ENCODE results near the gene APOBR.
A peak's percentile ranks its signal among the peaks of the same experiment; 100 is the strongest.
"Not testable (repeated sequence)": the region's sequence is repeated elsewhere in the genome, so short reads cannot be mapped to it uniquely, and the experiment has no call there.

APOBR gene

DNA sequence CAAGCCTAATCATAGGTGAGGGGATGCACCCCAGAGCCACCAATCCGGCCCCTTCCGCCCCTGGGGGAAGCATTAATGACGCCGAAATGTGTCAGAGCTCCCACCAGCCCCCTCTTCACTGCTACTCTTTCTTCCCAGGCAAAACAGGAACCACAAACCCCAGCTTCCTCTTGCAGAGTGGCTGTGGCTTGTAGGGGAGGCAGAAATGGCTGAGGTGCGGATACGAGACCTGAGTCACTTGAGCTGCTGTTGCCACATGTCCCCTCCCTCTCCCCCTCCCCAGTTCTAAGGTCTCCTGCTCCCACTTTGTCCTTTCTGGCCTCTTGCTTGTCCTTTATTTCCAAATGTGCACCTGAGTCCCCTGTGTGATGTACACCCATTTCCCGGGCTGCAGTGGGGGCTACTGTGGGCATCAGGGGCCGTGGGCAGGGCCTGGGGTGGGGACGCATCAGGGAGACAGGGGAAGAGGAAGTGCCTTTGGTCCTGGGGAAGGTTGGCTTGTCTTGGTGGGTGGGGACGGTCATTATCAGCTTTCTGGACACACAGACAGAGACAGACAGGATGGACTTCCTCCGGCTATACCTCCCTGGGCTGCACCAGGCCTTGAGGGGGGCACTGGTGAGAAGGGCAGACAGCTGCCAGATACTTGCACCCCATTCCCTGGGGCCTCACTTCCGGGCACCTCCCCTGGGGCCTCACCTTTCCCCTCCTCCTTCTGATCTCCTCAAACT is at the start of gene APOBR:
Gene APOBR, plus strand, starts transcription at position 523 of the 731 bp plus-strand sequence. Its CDS starts 39 bp downstream, at position 562.
- DNase-seq (ENCODE audit: low read depth in 2 of 2): peak; percentile 50 to 71

- not testable (repeated sequence) for DNase-seq (ENCODE audit: low read depth in 2 of 2)
Measured at GRCh38 chr16:28446388-28446787, 48.1 kb upstream of the APOBR start.

DNA sequence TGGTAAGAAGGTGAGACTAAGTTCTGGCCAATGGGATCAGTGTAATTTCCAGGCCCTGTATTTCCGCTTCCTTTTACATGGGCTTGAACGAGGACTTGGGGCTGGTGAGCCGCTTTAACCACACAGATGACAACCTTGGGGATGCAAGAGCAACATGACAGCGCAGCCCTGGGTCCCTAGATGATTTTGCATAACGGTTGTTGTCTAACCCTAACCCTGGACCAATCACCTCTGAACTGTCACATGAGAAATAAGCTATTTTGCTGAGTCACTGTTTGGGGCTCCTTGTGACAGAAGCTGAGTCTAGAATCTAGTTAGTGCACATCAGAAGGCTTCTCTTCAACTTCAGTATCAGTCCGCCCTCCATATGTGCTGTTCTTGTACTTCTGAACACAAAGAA is 47.4 kb upstream of the APOBR start:
- not testable (repeated sequence) for DNase-seq (ENCODE audit: low read depth in 2 of 2)

DNA sequence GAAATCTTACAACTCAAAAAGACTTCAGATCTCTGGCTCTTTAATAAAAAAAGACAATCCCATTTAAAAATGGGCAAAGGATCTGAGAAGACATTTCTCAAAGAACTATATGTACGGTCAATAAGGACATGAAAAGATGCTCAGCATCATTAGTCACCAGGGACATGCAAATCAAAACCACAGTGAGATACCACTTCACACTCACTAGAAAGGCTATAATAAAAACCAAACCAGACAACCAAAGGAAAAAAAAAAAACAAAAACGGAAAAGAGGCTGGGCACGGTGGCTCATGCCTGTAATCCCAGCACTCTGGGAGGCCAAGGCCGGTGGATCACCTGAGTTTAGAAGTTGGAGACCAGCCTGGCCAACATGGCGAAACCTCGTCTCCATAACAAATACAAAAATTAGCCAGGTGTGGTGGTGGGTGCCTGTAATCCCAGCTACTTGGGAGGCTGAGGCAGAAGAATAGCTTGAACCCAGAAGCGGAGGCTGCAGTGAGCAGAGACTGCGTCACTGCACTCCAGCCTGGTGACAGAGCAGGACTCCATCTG is 20.7 kb upstream of the APOBR start:
- DNase-seq (ENCODE audit: low read depth in 2 of 2): no peak

DNA sequence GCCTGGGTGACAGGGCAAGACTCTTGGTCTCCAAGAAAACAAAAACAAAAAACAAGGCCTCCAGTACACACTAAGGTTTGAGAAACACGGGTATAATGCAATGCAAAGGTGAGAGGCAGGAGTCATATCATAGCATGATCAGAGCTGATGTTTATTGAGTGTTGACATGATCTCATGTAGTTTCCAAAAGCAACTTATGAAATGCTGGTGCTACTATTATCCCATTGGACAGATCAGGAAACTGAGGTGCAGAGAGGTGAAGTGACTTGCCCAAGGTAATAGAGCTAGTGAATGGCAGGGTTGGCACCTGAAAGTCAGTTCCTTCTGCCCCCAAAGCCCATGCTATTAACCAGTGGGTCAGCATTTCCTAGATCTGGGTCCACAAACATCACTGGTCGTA is 19.2 kb upstream of the APOBR start:
- no peak for DNase-seq (ENCODE audit: low read depth in 2 of 2)

DNA sequence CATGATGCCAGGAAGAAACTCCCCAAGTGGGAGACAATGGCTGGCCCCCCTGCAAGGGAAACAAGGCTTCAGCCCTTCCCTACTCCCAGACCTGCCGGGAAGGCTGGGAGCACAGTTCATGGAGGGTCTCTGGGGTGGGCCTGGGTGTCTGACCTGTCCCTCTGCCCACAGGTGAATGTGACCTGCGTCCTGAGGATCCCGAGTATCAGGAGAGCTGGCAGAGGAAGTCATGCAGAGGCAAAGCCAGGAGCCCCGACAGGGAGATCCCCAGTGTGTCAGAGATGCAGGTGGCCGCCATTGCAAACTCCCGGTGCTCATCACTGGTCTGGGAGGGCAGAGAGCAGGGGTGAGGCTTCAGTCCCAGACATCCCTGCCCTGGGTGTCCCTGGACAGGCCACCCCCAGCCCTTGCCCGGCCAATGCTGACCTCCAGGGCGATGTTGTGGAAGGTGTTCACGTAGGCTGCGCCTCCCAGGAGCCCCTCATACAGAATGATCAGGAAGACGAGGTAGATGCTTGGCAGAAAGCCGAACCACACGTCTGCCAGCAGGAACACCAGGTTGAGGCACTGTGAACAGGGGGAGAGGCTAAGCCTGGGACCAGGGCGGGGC is 17.0 kb upstream of the APOBR start:
- no peak for DNase-seq (ENCODE audit: low read depth in 2 of 2)

GRCh38 chr16:28478506-28479180 is 15.8 kb upstream of the APOBR start:
- DNase-seq (ENCODE audit: low read depth in 2 of 2): no peak

GRCh38 chr16:28482026-28482425 is 12.4 kb upstream of the APOBR start:
- DNase-seq (ENCODE audit: low read depth in 2 of 2): no peak

DNA sequence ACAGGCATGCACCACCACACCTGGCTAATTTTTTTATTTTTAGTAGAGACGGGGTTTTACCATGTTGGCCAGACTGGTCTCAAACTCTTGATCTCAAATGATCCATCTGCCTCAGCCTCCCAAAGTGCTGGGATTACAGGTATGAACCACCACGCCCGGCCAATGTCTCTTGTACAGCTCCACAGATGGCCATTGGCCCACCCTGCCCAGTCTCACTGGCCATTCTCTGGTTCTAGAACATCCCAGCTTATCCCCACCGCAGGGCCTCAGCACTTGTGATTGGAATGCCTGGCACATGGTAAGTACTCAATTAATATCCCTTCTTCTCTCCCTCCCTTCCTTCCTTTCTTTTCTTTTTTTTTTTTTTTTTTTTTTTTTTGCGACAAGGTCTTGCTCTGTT is 11.1 kb upstream of the APOBR start:
- DNase-seq (ENCODE audit: low read depth in 2 of 2): not testable (repeated sequence)

DNA sequence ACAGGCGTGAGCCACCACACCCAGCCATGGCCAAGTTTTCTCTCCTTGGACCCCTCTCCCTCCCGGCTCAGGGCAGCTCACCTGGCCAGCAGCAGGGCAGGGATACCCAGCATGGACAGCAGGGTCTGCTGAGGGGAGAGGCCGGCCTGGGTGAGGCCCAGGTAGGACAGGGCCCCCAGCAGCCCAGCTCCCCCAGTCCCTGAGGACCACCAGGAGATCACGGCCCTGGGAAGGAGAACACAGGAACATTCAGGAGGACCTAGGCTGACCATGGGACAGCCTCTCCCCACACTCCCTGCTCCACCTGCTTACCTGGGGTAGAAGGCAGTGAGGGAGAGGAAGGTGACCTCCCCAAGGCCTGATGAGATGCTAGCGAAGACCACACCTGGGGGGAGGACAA is 8.2 kb upstream of the APOBR start:
- DNase-seq (ENCODE audit: low read depth in 2 of 2): no peak

DNA sequence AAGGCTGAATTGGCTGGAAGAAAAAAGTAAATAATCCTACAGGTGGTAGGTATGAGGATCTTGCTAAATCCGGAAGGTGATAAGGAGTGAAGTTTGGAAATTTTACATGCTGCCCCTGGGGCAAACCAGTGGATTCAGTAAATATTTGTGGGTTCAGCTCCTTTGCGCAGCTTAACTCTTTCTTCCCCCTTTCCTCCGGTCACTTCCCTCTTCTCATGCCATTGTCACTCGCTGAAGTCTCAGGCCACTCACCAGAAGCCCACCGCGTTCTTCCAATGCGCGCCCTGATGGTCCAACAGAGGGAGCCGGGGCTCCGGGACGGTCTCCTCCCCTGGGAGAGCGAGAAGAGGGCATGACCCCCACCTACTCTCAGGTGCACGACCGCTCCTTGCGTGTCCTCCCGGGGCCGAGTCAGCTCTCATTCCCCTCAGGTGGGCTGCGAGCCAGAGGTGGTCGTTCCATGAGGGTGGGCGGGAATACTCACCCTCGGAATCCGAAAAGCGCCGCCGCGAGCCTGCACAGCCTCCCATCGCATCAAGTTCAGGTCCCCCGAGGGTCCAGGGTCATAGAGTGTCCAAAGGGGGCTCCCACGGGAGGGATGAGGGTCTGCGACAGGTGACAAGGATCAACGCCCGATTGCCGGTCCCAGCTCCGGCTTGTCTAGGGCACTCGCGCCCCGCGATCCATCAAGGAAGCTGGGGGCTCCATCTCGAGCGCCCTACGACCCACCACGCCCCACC is 3.0 kb upstream of the APOBR start:
- no peak for DNase-seq (ENCODE audit: low read depth in 2 of 2)

GRCh38 chr16:28491970-28492474 is 2.4 kb upstream of the APOBR start, which contains the start of gene CLN3:
Gene CLN3, minus strand, starts transcription at chr16:28492074. Its CDS starts 315 bp downstream, at chr16:28491759.
- peak; percentile 58 to 63 for DNase-seq (ENCODE audit: low read depth in 2 of 2)

GRCh38 chr16:28492511-28492910 is 1.9 kb upstream of the APOBR start:
- no peak for DNase-seq (ENCODE audit: low read depth in 2 of 2)

DNA sequence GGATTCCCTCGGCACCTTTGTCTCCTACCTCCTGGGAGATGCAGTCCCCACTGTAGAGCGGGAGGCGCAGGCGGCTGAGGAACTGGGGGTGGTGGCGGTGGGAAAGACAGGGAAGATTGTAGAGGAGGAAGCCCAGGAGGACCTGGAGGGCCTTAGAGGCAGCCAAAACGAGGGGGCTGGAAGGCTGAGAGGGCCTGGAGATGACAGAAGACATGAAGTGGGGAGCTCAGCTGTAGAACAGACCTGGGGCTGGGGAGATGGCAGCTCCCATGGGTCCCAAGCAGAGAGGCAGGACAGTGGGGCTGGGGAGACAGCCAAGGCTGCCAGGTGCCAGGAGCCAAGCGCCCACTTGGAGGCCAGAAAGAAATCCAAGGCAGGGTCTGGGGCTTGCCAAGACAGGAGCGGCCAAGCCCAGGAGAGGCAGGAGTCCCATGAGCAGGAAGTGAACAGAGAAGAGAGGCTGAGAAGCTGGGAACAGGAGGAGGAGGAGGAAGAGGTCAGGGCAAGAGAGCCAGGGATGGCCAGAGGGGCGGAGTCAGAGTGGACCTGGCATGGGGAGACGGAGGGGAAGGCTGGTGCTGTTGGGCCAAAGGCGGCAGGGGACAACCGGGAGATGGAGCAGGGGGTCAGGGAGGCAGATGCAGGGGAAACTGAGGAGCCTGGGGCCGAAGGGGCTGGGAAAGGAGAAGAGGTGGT is 803 bp downstream of the APOBR start:
- DNase-seq (ENCODE audit: low read depth in 2 of 2): no peak

GRCh38 chr16:28495795-28496749 is 1.6 kb downstream of the APOBR start:
- DNase-seq (ENCODE audit: low read depth in 2 of 2): no peak

DNA sequence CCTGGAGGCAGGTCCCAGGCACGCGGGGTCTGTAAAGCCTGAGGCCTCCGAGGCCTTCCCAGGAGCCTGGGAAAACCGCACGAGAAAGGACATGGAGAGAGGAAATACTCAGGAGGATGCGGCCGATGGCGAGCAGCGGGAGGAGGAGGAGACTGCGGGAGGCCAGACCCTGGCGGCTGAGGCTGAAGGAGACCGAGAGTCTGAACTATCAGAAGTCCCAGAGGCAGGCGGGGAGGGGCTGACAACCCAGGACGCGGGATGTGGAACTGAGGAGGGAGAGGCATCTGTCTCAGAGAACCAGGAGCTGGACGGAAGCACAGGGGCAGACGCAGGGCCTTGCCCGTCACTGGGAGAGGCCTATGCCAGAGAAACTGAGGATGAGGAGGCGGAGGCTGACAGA is 2.4 kb downstream of the APOBR start:
- DNase-seq (ENCODE audit: low read depth in 2 of 2): no peak

GRCh38 chr16:28497386-28497785 is 2.9 kb downstream of the APOBR start:
- DNase-seq (ENCODE audit: low read depth in 2 of 2): no peak

DNA sequence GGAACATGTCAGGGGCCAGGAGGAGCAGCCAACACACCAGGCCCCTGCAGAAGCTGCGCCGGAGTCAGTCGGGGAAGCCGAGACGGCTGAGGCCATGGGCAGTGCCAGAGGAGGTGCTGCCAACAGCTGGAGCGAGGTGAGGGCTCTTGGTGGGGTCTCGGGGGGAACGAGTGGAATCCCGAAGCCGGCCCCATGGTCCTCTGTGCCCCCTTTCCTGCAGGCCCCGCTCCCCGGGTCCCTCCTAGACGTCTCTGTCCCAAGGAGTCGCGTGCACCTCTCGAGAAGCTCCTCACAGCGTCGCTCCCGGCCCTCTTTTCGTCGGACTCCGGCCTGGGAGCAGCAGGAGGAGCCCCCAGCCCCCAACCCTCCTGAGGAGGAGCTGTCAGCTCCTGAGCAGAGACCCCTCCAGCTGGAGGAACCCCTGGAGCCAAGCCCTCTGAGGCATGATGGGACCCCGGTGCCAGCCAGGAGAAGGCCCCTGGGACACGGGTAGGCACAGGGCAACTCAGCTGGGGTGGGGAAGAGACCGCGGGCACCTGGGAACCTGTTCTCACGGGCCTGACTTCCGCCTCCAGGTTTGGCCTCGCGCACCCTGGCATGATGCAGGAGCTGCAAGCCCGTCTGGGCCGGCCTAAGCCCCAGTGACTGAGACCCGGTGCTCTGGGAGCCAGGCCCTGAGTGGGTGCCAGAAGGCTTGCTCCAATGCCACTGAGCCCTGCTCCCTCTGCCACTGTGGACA is 3.6 kb downstream of the APOBR start:
- DNase-seq (ENCODE audit: low read depth in 2 of 2): no peak
